Measurements from ENCODE around the gene ADAMTS2.

GRCh38 chr5:179273073-179273435 lies 72.2 kb downstream of the ADAMTS2 start:
- TF ChIP-seq, protein P1, sequence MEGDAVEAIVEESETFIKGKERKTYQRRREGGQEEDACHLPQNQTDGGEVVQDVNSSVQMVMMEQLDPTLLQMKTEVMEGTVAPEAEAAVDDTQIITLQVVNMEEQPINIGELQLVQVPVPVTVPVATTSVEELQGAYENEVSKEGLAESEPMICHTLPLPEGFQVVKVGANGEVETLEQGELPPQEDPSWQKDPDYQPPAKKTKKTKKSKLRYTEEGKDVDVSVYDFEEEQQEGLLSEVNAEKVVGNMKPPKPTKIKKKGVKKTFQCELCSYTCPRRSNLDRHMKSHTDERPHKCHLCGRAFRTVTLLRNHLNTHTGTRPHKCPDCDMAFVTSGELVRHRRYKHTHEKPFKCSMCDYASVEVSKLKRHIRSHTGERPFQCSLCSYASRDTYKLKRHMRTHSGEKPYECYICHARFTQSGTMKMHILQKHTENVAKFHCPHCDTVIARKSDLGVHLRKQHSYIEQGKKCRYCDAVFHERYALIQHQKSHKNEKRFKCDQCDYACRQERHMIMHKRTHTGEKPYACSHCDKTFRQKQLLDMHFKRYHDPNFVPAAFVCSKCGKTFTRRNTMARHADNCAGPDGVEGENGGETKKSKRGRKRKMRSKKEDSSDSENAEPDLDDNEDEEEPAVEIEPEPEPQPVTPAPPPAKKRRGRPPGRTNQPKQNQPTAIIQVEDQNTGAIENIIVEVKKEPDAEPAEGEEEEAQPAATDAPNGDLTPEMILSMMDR (IDR thresholded peaks at IDR 0.05; ENCODE audit: insufficient read depth, low read depth, low read length): no peak
- no peak for TF ChIP-seq EZH2 (IDR thresholded peaks at IDR 0.05; ENCODE audit: insufficient read depth, low read length)

All from astrocyte (in vitro differentiated cells and primary cell).